CD4-positive, alpha-beta T cell treated with Interleukin-4 for 4 hours (primary cell): ENCODE results near the gene FARP1.

ENCODE experiments used
- DNase-seq: peaks from one replicate; pipeline ENCODE4 v3.0.0-alpha.2; 2020

The FARP1 gene

GRCh38 chr13:98492335-98493041 lies 349.6 kb downstream of the FARP1 start:
- no peak for DNase-seq

- DNase-seq, result no peak
Observed at GRCh38 chr13:98493042-98493712, 350.3 kb downstream of the FARP1 start.

DNA sequence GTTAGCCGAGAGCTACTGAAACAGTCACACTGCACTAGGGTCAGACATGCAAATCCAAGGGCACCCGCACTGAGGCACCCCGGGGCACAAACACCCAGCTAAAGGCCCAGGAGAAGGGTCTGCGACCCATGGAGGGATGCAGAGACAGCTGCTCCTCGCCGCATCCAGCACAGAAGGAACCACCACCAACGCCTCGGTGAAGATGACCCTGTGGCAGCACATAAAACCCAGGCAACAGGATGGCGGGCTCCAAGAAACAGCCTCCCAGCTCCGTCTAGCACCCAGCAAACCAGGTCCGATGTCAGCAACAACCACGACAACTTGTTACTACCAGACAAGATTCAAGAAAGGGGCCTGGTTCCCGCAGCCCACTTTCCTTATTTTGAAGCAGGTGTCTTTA lies 351.9 kb downstream of the FARP1 start:
- no peak for DNase-seq

- no peak for DNase-seq
Observed at GRCh38 chr13:98495627-98496478, 353.0 kb downstream of the FARP1 start.

- DNase-seq, result no peak
Observed at GRCh38 chr13:98496479-98496791, 353.5 kb downstream of the FARP1 start.

DNA sequence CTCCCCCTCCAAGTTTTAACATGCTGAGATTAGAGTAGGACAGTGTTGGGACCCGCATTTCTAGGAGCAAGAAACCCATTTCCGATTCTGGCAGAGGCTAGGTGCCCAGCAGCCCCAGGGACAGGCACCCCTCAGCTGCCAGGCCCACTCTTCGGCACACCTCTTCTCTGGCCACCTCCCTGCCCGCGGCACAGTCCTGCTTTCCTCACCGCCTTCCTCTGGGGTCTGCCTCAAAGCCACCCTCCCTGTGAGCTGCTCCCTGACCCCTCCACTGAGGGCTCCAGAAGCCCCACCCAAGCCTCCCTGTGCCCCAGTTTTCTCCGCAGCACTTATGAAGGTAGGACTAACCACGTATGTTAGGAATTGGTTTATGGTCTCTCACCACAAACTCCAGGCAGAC lies 354.1 kb downstream of the FARP1 start:
- no peak for DNase-seq

DNA sequence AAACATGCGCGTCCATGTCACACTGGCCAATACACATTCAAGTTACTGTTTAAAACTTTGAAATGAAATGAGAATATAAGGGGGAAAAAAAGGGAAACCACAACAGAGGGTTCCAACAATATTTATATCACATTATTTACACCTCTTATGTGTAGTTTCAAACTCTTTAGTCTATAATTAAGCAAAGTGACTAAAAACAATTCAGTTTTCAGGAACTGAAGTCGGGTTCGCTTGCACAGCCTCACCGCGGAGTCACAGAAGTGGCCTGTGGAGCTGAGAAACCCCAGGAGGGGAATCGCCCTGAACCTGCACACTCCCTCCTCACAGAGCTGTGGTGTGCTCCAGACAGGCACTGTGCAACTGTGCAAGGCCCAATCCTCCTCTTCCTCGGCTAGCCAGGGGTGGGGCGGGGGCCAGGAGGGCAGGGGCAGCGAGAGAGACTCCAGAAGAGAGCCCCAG lies 358.1 kb downstream of the FARP1 start:
- no peak for DNase-seq

DNA sequence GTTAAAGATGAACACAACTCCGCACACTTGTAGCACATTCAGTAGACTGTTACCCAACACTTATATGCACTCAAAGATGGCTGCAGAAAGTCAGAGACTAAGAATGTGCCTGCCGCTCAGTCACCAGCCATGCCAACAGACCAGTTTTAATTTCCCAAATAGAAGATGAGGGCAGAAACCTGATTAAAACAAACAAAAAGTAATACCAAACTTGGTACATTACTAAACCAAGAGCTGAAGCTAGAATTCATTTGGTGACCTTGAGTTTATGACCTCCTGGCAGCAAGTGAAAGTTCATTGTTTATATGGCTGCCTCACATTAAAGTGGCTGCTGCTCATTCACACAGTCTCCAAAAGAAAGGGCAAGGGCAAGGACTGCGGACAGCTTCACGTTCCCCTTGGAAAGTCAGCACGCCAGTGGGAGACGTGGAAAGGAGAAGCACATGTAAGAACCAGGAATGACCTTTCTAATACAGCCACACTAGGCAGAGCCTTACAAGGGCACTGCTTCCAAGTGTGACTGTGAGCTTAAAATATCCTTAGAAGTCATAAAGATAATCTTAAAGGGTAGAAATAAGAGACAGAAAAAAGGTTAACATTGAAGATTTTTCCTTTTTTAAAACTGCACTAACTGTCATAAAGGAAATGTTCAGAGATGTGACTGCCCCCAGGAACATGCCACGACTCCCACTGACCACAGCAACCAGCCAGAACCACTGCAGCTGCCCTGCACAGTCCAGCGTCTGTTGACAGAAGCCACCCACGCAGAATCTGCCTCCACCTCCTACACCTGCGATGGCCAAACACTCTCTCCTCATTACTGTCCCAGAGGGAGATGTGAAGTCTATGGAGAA lies 360.5 kb downstream of the FARP1 start:
- no peak for DNase-seq

- no peak for DNase-seq
Observed at GRCh38 chr13:98504029-98504351, 361.1 kb downstream of the FARP1 start.

DNA sequence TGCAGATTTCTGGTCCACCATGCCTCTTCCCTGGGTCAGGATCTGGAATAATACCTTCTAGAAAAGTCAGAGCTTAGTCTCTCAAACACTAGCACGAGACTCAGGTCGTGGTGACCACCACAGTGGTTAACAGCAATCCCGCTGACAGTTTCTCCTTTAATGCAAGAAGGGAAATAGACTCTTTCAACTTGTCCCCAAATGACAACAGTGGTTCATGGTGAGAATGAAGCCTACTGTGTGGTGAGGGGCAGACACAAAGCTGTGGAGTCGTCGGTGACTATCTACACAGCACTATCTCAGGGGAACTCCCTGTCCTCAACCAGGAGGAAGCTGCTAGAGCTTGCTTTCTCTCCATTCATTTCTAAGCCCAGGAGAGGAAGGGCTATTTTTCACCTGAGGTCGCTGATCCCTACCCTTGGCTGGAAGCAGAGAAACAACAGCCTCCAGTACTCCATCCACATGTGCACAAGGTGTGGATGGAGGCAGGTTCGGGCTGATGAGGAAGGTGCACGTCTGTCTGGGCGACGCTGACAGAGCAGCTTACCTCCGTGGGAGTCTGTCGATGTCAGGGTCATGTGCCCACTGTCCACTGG lies 361.6 kb downstream of the FARP1 start:
- DNase-seq, result peak; percentile 50
